ENCODE measurements around the gene IL36RN. TPM values are rescaled to one million over a fixed set of nuclear protein-coding genes. Genes with fewer than 3 reads are reported as not detected.

Gene IL36RN
- total RNA-seq, 1 donor from 2014 or later: 0.85 TPM

GRCh38 chr2:113103277-113103676, 44.3 kb downstream of the IL36RN start:
- peaks cover 2% of the 10 kb centered on the region for H3K36me3 Mint-ChIP-seq
- peaks cover 18% of the 10 kb centered on the region for H3K9me3 Mint-ChIP-seq
- H3K4me3 Mint-ChIP-seq: no peak overlapping the region
- DNase-seq (ENCODE audit: low spot score in 2 of 2, unreplicated experiment in 2 of 2): no peak
- H3K27me3 Mint-ChIP-seq (ENCODE audit: low read depth): peaks cover 17% of the 10 kb centered on the region
- TF ChIP-seq CTCF (IDR thresholded peaks at IDR 0.05; ENCODE audit: unreplicated experiment): no peak
- no peak overlapping the region for H3K27ac Mint-ChIP-seq
- H3K4me1 Mint-ChIP-seq: no peaks in the 10 kb centered on the region

- no peaks in the 10 kb centered on the region for H3K36me3 Mint-ChIP-seq
- peaks cover 23% of the 10 kb centered on the region for H3K27me3 Mint-ChIP-seq (ENCODE audit: low read depth)
- H3K4me3 Mint-ChIP-seq: no peak overlapping the region
- peaks cover 16% of the 10 kb centered on the region for H3K9me3 Mint-ChIP-seq
- DNase-seq (ENCODE audit: low spot score in 2 of 2, unreplicated experiment in 2 of 2): no peak
- no peak overlapping the region for H3K27ac Mint-ChIP-seq
- no peaks in the 10 kb centered on the region for H3K4me1 Mint-ChIP-seq
- TF ChIP-seq CTCF (IDR thresholded peaks at IDR 0.05; ENCODE audit: unreplicated experiment): no peak
Observed at GRCh38 chr2:113104054-113104611, 45.1 kb downstream of the IL36RN start.

GRCh38 chr2:113105047-113105785, 46.2 kb downstream of the IL36RN start:
- DNase-seq (ENCODE audit: low spot score in 2 of 2, unreplicated experiment in 2 of 2): no peak
- H3K27ac Mint-ChIP-seq: no peak overlapping the region
- peaks cover 16% of the 10 kb centered on the region for H3K9me3 Mint-ChIP-seq
- peaks cover 30% of the 10 kb centered on the region for H3K27me3 Mint-ChIP-seq (ENCODE audit: low read depth)
- H3K4me3 Mint-ChIP-seq: no peak overlapping the region
- TF ChIP-seq CTCF (IDR thresholded peaks at IDR 0.05; ENCODE audit: unreplicated experiment): no peak
- no peaks in the 10 kb centered on the region for H3K4me1 Mint-ChIP-seq
- H3K36me3 Mint-ChIP-seq: no peaks in the 10 kb centered on the region

- no peak for TF ChIP-seq CTCF (IDR thresholded peaks at IDR 0.05; ENCODE audit: unreplicated experiment)
- Mint-ChIP-seq H3K36me3 (no peaks in the 10 kb centered on the region), H3K27ac (no peak overlapping the region), H3K4me1 (no peaks in the 10 kb centered on the region), H3K27me3 (ENCODE audit: low read depth) (peaks cover 23% of the 10 kb centered on the region), H3K4me3 (no peak overlapping the region), H3K9me3 (no peaks in the 10 kb centered on the region)
- DNase-seq (ENCODE audit: low spot score in 2 of 2, unreplicated experiment in 2 of 2): no peak
Observed at GRCh38 chr2:113111121-113111520, 52.1 kb downstream of the IL36RN start.

GRCh38 chr2:113111823-113112287, 52.9 kb downstream of the IL36RN start:
- Mint-ChIP-seq H3K27ac (no peak overlapping the region), H3K27me3 (ENCODE audit: low read depth) (peaks cover 22% of the 10 kb centered on the region), H3K4me1 (no peaks in the 10 kb centered on the region), H3K4me3 (no peak overlapping the region), H3K9me3 (no peaks in the 10 kb centered on the region), H3K36me3 (no peaks in the 10 kb centered on the region)
- no peak for TF ChIP-seq CTCF (IDR thresholded peaks at IDR 0.05; ENCODE audit: unreplicated experiment)
- no peak for DNase-seq (ENCODE audit: low spot score in 2 of 2, unreplicated experiment in 2 of 2)

Measured in mesothelial cell of epicardium (in vitro differentiated cells).